ENCODE measurements around the gene GUCA2B.

The GUCA2B gene

GRCh38 chr1:42152907-42153600 lies at the start of gene GUCA2B:
GUCA2B (plus strand) TSS chr1:42153410; CDS start chr1:42153451, 41 bp downstream.
- DNase-seq (ENCODE audit: low read depth), result no peak

DNA sequence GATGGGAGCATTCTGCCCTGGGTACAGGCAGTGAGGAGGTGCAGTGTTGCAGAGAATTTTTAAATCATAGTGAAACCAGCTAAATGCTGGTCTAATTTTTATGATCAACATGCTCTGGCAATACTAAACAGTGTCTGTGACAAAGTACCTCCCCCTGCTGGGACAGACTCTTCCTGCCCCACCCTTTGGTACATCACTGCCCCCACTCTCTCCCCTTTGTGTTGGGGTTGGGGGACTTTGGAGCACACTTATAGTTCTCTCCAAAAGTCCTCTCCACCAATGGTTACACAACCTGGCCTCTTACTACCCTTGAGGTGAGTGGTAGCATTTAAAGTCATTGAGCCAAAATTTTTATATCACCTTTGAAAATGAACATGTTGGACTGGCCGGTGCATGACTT lies 48.2 kb upstream of the GUCA2B start:
- DNase-seq (ENCODE audit: low read depth), result no peak

DNA sequence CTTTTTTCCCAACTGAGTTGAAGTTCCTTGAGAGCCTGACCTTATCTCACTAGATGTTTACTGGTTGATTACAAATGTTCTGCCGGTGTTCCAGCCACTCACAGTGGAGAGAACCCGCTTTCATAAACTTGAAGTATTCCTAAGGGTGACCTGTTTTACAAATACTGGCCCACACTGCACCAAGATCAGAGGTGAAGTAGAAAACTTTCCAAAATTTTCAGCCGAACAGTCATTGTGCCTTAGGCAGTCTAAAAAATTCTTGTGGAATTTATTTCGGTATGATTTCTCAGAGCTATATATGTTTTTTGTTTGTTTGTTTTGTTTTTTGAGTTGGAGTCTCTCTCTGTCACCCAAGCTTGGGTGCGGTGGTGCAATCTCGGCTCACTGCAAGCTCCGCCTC lies 44.9 kb upstream of the GUCA2B start:
- no peak for DNase-seq (ENCODE audit: low read depth)

DNA sequence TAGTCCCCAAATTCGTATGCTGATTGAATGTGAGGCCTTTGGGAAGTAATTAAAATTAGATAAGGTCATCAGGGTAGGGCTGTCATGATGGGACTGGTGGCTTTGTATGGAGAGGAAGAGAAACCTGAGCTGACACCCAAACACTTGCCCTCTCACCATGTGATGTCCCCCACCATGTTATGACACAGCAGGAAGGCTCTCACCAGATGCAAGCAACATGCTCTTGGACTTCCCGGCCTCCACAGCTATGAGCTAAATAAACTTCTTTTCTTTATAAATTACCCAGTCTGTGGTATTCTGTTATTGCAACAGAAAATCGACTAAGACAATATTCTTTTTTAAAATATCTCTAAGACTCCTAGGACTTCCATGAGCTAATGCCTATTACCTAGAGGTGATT lies 43.6 kb upstream of the GUCA2B start:
- DNase-seq (ENCODE audit: low read depth), result no peak

DNA sequence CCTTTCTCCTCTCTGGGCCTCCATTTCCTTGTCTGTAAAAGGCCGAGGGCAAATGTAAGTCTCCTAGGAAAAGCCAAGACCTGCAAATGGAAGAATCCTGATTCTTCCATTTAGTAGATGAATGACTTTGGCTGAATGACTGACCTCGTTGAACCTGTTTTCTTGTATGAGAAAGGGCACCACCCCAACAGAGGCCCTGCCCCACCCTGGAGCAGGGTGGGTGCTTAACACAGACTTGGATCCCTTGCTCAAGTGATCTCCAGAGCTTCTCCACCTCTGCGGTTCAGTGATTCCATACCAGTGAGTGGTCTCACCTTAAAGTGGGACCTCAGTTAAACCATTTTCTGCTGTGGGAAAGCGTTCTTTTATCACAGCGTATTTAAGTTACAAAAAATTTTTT lies 39.0 kb upstream of the GUCA2B start:
- no peak for DNase-seq (ENCODE audit: low read depth)

GRCh38 chr1:42117214-42117613 lies 36.0 kb upstream of the GUCA2B start:
- no peak for DNase-seq (ENCODE audit: low read depth)

DNA sequence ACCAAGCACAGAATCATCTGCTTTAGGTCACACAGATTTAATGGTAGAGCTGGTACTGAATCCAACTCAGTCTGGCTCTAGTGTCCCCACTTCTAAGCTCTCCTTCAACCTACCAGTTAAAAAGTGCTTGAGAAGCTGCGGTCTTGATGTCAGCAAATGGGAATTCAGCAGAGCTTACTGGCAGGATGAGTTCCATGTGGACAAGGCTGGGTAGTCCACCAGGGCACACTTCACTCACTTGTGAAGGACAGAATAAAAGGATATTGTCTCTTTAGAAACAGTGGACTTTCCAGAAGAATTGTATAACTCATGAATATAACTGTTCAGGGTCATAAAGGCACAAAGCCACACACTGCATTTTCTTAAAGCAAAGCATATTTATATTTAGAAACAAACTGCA lies 35.1 kb upstream of the GUCA2B start:
- no peak for DNase-seq (ENCODE audit: low read depth)

- DNase-seq (ENCODE audit: low read depth), result no peak
Observed at GRCh38 chr1:42122408-42122807, 30.8 kb upstream of the GUCA2B start.

DNA sequence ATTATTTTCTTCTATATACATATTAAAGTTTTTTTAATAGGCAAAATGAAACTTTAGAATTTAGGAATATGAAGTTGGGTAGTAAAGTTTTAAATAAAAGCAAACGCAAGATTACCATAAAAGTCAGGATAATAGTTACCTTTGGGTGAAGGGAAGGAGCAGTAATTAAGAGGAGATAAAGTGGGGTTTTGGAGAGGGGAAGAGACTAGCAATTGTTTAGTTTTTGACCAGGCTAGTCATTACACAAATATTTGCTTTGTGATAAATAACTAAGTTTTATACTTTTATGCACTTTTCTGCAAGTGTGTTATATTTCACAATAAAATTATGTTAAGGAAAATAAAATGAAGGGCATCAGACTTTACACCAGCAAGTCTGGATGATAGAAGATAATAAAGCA lies 27.7 kb upstream of the GUCA2B start:
- no peak for DNase-seq (ENCODE audit: low read depth)

DNA sequence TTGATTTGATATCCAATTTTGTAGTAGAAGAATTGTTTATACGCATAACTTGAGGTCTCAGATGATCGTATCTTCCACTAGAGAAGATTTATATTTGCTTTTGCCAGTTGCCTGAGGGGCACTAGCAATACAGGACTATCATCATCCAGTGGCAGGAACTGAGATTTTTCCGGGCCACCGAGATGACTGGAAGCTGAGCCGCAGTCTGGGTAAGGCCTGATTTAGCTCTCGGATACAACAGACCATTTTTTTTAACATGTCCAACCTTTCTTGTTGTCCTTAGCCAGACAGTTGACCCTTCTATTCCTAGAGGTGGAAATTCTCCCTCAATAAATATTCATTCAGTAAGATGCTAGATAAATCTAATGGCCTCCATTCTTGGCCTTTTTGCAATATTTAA lies 25.4 kb upstream of the GUCA2B start:
- no peak for DNase-seq (ENCODE audit: low read depth)

- DNase-seq (ENCODE audit: low read depth), result no peak
Observed at GRCh38 chr1:42128499-42128898, 24.7 kb upstream of the GUCA2B start.

GRCh38 chr1:42128964-42129363 lies 24.2 kb upstream of the GUCA2B start:
- no peak for DNase-seq (ENCODE audit: low read depth)

DNA sequence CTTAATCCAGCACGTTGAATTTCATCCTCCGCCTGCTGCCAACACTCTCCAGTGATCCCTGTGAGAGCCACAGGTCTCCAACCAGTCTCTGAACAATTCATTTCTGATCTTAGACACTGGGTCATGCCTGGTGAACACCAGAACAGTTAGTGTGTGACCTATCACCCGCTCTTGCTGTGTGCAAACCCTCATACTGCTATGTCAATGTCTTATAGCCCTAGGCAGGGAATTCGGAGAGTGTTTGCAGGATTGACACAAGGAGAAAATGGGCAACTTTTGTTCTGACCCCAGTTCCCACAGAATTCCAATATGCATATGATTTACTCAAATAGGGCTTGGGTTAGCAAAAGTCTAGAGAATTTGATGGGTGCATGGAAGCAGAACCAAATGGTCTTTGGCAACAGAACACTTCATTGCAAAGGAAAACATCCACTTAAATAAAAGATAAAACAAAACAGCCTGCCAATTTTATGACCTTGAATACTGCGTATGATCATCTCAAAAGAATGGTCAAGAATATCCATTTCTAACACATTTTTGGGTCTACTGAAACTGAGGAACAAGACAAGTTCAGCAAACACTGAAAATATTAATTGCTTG lies 23.0 kb upstream of the GUCA2B start:
- no peak for DNase-seq (ENCODE audit: low read depth)

GRCh38 chr1:42133390-42133789 lies 19.8 kb upstream of the GUCA2B start:
- no peak for DNase-seq (ENCODE audit: low read depth)

DNA sequence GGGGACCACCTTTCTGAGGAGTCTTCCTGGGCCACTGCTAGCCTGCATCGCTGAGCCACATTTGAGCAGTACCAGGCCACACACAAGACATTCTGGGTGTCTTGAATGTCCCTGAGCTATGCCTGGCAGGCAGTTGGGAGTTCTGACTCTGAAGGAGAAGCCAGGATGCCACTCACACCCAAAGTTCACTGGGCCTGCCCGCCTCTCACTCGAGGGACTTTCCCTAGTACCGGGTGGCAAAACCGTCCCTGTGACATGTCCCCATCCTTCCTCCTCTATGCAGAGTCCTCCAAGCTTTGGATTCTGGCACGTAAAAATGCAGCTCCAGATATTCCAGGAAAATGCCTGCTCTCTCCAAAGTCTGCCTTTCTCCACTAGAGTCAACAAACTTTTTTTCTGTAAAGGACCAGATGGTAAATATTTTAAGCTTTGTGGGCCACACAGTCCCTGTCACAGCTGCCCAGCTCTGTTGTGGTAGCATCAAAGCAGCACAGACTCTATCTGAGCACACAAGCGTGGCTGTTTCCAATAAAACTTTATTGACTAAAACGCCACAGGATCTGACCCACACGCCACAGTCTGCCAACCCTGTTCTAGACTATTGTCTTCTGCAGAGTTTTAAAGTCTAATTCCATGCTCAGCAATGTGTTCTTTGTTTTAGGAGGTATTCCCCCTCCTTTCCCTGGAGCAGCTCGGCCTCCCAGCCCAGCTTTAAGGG lies 19.2 kb upstream of the GUCA2B start:
- DNase-seq (ENCODE audit: low read depth), result no peak

- DNase-seq (ENCODE audit: low read depth), result no peak
Observed at GRCh38 chr1:42135426-42135825, 17.8 kb upstream of the GUCA2B start.

GRCh38 chr1:42136466-42136865 lies 16.7 kb upstream of the GUCA2B start:
- no peak for DNase-seq (ENCODE audit: low read depth)

DNA sequence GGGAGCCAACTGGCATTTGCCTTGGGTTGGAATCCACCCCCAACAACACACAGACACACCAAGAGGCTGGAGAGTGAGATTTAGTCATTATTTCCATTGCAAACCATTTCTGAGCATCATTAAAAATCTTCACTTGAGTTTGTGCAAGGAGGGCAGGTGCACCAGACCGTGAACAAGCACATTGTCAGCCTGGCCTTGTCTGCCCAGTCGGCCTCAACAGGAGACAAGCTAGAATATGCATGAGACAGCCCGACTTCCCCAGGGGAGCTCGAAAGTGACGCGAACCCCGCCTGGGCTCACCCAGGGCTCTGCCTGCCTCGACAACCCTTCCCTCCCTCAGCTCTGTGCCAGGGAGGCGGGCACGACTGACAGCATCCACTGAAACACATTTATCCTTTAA lies 15.4 kb upstream of the GUCA2B start:
- DNase-seq (ENCODE audit: low read depth), result no peak

GRCh38 chr1:42138586-42138985 lies 14.6 kb upstream of the GUCA2B start:
- DNase-seq (ENCODE audit: low read depth), result no peak

- DNase-seq (ENCODE audit: low read depth), result no peak
Observed at GRCh38 chr1:42139444-42139843, 13.8 kb upstream of the GUCA2B start.

- no peak for DNase-seq (ENCODE audit: low read depth)
Observed at GRCh38 chr1:42140191-42140590, 13.0 kb upstream of the GUCA2B start.

- DNase-seq (ENCODE audit: low read depth), result no peak
Observed at GRCh38 chr1:42141978-42142377, 11.2 kb upstream of the GUCA2B start.

GRCh38 chr1:42142894-42143675 lies 10.1 kb upstream of the GUCA2B start:
- DNase-seq (ENCODE audit: low read depth), result no peak
